GM12874 (cell line): Measurements from ENCODE around the gene RALA.

Experiments
- TF ChIP-seq, protein P1 (sequence below): IDR thresholded peaks from 2 replicates; pipeline ENCODE4 v1.5.1; 2011; ENCODE audit warnings: low read depth, mild to moderate bottlenecking, control low read depth, low read length, moderate library complexity; ENCODE audit not compliant: insufficient read depth

The RALA gene

DNA sequence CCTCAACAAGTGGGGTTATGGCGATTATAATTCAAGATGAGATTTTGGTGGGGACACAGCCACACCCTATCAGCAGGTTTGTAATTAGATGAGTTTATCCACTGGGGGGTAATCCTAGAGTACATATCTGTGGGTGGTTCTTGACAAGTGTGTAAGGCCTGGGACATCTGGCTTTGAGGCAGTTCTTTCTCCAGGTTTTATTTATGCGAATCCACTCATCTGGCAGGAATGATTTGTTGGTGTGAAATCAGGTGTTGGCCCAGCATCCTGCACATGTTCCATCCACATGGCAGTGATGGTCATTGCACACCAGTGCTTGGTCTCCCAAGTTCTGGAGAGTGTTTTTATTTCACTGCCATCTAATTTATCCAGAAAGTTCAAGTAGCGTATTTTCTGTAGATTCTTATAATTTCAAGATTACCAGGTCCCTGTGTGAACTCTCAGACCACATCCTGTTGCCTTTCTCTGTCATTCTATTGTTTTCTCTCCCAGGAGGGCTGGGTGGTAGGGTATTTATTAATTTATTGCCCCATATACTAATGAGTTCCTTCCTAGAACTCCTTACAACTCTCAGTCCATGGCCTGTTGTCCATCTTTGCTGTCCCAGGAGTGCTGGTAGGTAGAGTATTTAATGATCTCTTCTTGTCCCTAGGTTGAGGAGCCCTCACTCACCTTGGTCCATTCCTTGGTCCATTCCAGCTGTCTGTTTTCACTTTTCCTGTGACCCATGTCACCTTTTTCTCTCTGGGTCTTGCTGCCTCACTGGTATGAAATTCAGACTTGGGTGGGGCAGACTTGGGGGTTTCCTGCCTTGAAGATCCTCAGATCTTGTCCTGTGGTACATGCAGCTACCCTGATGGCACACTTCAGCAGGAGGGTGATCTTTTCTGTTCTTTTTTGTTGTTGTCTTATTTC is 10.4 kb downstream of the RALA start:
- TF ChIP-seq, protein P1, sequence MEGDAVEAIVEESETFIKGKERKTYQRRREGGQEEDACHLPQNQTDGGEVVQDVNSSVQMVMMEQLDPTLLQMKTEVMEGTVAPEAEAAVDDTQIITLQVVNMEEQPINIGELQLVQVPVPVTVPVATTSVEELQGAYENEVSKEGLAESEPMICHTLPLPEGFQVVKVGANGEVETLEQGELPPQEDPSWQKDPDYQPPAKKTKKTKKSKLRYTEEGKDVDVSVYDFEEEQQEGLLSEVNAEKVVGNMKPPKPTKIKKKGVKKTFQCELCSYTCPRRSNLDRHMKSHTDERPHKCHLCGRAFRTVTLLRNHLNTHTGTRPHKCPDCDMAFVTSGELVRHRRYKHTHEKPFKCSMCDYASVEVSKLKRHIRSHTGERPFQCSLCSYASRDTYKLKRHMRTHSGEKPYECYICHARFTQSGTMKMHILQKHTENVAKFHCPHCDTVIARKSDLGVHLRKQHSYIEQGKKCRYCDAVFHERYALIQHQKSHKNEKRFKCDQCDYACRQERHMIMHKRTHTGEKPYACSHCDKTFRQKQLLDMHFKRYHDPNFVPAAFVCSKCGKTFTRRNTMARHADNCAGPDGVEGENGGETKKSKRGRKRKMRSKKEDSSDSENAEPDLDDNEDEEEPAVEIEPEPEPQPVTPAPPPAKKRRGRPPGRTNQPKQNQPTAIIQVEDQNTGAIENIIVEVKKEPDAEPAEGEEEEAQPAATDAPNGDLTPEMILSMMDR = no peak

DNA sequence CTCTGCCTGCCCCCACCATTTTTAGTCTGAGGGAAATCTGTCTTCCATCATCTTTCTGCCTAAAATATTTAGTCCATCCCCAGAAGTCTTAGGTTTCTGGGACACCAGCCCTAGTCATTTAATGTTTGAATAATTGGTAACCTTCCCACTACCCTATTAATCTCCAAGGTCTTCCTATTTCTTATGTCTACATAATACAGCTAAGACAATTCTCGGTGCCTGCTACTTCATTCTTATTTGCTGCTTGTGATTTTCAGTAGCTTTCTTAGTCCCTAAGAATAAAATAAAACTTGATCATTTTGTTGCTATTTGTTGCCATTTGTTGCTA is 11.1 kb downstream of the RALA start:
- TF ChIP-seq, protein P1 = no peak

DNA sequence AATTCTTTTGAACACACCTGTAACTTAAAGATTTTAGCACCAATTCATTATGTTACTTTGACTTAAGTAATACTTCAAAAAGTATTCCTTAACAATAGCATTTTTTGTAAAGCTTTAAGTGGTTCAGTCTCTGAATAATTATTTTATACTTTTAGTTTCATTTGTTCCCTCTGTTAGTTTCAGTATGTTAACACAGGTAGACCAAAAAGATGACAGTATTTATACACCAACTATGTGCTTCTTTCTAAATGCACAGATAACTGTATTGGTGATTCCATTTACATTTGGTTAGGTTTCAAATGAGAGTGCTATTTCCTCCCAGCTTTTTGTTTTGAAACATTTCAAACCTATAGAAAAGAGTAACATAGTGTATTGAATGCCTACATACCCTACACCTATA is 14.0 kb downstream of the RALA start:
- TF ChIP-seq, protein P1 = no peak

DNA sequence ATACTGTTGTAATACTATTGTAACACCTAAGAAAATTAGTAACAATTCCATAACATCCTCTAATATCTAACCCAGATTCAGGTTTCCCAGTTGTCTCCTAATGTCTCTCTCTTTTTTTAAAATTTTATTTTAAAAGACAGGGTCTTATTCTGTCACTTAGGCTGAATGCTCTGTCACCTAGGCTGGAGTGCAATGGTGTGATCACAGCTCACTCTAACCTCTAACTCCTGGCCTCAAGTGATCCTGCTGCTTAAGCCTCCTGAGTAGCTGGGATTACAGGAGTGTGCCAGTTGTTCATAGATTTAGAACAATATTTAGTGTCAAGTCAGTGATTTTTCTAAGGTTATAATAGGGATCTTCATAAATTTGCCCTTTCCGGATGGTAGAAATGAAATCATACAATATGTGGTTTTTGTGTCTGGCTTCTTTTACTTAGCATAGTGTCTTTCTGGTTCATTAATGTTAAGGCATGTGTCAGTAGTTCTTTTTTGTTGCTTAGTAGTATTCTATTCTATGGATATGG is 14.7 kb downstream of the RALA start:
- TF ChIP-seq, protein P1 = no peak

DNA sequence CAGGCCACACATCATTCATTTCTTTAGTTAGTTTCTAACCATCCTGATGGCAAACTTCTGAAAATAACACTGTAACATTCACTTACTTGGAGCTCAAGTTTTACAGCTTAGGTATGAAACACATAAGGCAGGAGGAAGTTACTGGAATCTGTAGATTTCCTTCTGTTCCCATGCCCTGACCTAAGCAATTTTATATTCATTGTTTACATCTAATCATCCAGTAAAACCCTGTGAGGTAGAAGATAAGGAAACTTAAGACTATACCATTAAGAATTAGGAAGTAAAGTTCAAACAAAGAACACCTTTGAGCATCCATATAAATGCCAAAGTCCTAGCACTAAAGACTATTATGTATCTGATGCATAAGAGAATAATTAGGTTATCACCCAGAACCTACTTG is 19.5 kb downstream of the RALA start:
- TF ChIP-seq, protein P1 = no peak

DNA sequence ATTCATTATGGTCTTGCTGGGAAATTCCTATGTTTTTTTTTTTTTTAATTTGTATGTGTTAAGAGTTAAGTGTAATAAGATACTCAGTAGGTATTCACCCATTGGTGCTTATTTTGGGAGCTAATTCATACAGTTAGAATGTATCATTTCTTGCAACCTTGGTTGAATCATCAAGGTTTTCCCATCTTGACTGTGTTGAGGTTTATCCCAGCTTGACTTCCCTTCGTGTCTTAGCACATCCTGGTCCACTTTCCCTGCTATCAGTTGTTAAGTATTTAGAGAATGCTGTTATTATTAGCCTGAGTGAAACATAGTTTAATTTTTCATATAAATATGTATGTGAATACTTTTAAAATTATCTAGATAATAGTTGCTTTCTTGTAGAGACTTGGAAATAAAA is 20.8 kb downstream of the RALA start:
- TF ChIP-seq, protein P1 = no peak

- TF ChIP-seq, protein P1 = no peak
Measured at GRCh38 chr7:39645482-39646407, 22.4 kb downstream of the RALA start.
